NCI-H226 (cell line): ENCODE data around the gene KIF12.

Experiments
- DNase-seq: peaks from one replicate; pipeline ENCODE4 v3.0.0-alpha.2; 2015

The KIF12 gene

DNA sequence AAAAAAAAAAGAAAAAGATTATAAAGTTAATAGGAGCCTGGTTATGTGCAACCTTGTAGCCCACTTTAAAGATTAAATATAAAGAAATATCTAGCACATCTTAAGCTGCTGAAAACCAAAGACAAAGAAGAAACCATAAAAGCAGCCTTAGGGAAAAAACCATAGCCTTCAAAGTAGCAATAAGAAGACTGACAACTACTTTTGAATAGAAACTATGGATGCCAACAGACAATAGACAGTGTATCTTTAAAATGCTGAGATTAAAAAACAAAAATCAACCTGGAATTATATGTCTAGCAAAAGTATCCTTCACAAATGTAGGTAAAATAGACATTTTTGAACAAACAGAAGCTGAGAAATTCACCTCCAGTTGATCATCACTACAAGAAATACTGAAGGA, 3.4 kb upstream of the KIF12 start:
- DNase-seq: no peak

DNA sequence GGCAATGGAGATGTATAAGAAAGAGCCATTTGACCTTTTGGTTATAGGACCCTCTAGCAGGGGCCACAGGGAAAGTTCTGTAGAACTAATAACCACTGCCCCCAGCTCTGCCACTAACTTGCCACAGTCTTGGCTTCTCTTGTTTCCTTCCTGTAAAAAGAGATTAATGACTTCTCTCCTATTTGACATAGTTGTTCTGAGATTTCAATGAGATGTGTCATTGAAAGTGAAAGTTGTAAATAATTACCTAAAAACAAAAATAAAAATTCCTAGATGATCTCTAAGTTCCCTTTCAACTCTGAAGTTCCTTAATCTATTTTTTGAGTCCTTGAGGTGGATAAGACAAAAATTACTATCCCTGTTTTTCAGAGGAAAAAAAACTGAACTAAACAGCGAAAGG, 1.4 kb upstream of the KIF12 start:
- no peak for DNase-seq

GRCh38 chr9:114099669-114100270, 678 bp upstream of the KIF12 start:
- DNase-seq: no peak

GRCh38 chr9:114098021-114098935, 814 bp downstream of the KIF12 start:
- DNase-seq: no peak

- DNase-seq: no peak
These were observed 1.5 kb downstream of the KIF12 start for GRCh38 chr9:114097613-114098020.

DNA sequence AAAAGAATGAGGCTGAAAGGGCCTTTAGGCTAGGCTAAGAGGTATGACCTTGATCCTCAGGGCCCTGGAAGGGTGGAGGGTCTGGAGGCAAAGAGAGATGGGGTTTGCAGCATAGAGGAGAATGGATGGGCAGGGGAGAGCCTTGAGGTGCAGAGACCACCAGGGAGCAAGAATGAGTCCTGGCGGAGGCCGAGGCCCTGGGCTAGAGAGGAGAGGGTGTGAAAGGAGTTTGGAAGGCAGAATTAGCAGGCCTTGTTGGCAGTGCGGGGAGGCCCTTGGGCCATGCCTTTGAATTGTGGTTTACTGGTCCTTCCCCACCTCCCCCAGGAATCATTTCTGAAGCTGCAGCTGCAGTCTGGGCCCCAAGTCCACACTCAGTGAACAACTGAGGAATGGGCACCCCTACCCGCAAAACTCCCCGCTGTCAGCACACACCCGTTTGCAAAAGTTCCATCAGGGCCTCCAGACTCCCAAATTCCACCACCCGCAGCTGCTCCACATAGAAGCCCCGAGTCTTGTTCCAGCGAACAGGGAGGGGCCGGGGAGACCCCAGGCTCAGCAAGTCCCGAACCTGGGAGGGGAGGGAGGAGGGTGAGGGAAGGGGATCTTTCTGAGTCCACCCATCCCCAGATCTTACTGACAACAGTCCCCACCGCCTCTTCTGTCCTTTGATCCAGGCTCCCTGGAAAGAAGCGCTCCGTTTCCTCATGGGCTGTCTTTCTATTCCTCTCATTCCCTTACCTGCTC, 2.1 kb downstream of the KIF12 start:
- DNase-seq: no peak

- DNase-seq: no peak
These were observed 3.0 kb downstream of the KIF12 start for GRCh38 chr9:114096041-114096511.

DNA sequence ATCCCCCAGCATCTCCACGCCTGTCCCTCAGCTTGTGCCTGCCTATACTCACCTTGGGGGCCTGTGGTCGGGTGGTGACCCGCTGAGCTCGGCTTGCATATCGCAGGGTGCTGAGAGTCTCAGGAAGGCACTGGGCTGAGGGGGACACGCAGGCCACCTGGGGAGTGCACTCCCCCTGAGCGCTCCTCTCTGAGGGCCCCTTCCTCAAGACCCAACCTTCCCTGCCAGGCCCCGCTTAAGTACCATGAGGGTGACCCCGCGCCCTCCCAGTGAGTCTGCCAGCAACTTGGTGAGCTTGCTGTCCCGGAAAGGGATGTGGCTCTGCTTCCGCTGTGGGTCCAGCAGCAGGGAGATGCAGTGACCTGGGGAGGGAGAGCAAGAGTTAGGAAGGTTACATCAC, 4.1 kb downstream of the KIF12 start:
- no peak for DNase-seq

- DNase-seq: no peak
These were observed 5.2 kb downstream of the KIF12 start for GRCh38 chr9:114093761-114094505.

DNA sequence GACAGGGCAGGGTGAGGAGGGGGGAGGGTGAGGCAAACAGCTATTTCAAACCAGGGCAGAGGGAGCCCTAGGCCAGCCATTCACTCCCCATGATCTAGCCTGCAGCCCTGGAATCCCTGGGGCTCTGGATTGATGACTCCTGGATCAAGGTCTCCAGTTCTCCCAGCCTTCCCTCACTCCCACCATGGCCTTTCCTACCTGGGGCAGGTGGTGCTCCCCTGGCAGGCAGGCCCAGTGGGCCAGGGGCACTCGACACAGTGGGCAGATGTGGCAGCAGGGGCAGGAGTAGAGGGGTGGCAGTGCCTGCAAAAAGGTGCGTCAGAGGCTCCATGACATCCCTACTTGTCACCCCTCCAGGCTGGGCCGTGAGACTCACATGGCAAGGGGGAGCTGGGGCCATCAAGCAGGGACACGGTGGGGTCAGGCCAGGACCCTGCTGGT, 6.0 kb downstream of the KIF12 start:
- no peak for DNase-seq

GRCh38 chr9:114092336-114092735, 6.8 kb downstream of the KIF12 start:
- DNase-seq: no peak

- no peak for DNase-seq
These were observed 7.4 kb downstream of the KIF12 start for GRCh38 chr9:114091711-114092110.

GRCh38 chr9:114090798-114091197, 8.3 kb downstream of the KIF12 start:
- DNase-seq: no peak

DNA sequence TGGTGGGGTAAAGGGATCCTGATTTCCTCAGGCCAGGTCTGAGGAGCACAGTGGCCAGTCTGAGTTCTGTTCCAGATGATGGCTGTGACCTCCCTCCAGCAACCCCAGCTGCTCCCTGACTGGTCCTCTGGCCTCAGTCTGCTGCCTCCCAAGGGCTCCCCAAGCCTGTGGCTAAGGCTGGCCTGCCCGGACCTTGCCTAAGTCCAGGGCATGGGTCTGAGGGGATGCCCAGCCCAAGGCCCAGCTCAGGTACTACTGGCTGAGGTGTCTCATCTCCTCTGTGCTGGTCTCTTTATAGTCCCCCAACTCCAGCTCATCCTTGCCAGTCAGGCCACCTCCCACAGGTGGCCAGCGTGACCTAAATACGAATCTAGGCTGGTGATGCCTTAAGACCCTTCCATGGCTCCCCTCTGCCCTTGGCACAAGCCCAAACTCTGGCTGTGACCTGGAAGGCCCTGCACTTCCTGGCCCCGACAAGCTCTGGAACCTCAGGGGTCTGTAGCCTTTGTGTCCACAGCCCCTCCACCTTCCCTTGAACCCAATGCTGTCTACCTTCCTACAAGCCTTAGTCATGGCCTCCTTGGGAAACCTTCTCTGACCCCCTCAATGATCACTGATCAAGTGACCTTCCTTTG, 9.8 kb downstream of the KIF12 start:
- DNase-seq: no peak

- DNase-seq: no peak
These were observed 10.4 kb downstream of the KIF12 start for GRCh38 chr9:114088571-114089170.

- no peak for DNase-seq
These were observed 11.4 kb downstream of the KIF12 start for GRCh38 chr9:114087721-114088120.

- no peak for DNase-seq
These were observed 12.5 kb downstream of the KIF12 start for GRCh38 chr9:114086607-114087006.

- no peak for DNase-seq
These were observed 13.1 kb downstream of the KIF12 start for GRCh38 chr9:114086009-114086408.

GRCh38 chr9:114085387-114085789, 13.7 kb downstream of the KIF12 start:
- no peak for DNase-seq

- no peak for DNase-seq
These were observed 14.6 kb downstream of the KIF12 start for GRCh38 chr9:114084282-114085073.

DNA sequence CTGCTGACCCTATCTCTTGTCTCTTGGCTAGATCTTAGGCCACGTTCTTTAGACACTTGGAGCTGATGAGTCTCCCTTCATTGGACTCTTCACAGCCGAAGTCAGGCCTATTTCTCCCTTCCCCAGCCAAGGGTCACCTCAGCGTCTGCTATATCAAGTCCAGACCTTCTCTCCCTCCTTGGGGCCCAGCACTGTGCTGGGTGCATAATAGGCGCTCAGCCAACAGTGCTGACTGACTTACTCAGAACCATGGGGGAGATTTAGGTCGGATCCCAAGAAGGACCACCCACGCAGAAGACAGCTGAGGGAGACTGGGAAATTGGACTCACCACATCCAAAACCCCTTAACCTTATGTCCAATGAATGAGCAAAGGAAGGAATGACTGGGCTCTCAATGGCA, 15.4 kb downstream of the KIF12 start:
- DNase-seq: no peak
